Activated naive CD8-positive, alpha-beta T cell treated with anti-CD3 and anti-CD28 coated beads, Interleukin-2, amount 10 ng/mL, durations not matched to agents 7 days and 5 days (primary cell): ENCODE data around the gene ABCB10. TPM values are rescaled to one million over a fixed set of nuclear protein-coding genes. Genes with fewer than 3 reads are reported as not detected.

ENCODE experiments used
- ATAC-seq: fragments of 150-1000 bp; cut with Tn5 transposase; one replicate; pipeline ENCODE4 v1.10.0; 2021; ENCODE audit warnings: low read depth, moderate library complexity
- POLR2A ChIA-PET: fragments of 350-600 bp; sonication (Branson Sonifier 250); formaldehyde crosslinking; loops from one replicate; lab custom pipeline; 2021; ENCODE audit warnings: antibody characterized with exemption; lab: Charles Lee
- DNase-seq: peaks from one replicate; pipeline ENCODE4 v3.0.0; 2021
- H3K27ac Mint-ChIP-seq: one replicate; pipeline ENCODE4 v1.8.0; 2022; ENCODE audit warnings: mild to moderate bottlenecking, mixed read lengths
- H3K27me3 Mint-ChIP-seq: one replicate; pipeline ENCODE4 v1.8.0; 2022; ENCODE audit warnings: mild to moderate bottlenecking, moderate library complexity, mixed read lengths
- H3K36me3 Mint-ChIP-seq: one replicate; pipeline ENCODE4 v1.8.0; 2021; ENCODE audit warnings: mild to moderate bottlenecking, mixed read lengths
- H3K4me1 Mint-ChIP-seq: one replicate; pipeline ENCODE4 v1.8.0; 2021; ENCODE audit warnings: mixed read lengths
- H3K4me3 Mint-ChIP-seq: one replicate; pipeline ENCODE4 v1.8.0; 2022; ENCODE audit warnings: mild to moderate bottlenecking, moderate library complexity, mixed read lengths
- H3K9me3 Mint-ChIP-seq: one replicate; pipeline ENCODE4 v1.8.0; 2021; ENCODE audit warnings: mixed read lengths
- total RNA-seq, 2 experiments: library from RNA; stranded (reverse); gene quantifications; one replicate each; pipeline ENCODE4 v1.2.3, GENCODE V29; 2021

The ABCB10 gene
- total RNA-seq, 2 experiments from 2014 or later, result 26.5 to 29.8 TPM

- DNase-seq, result no peak
These were observed 84.0 kb downstream of the ABCB10 start for GRCh38 chr1:229474509-229474908.

GRCh38 chr1:229471175-229471574, 87.3 kb downstream of the ABCB10 start:
- H3K27ac Mint-ChIP-seq, result no peak overlapping the region
- peaks cover 20% of the 10 kb centered on the region for H3K36me3 Mint-ChIP-seq
- no peaks in the 10 kb centered on the region for H3K27me3 Mint-ChIP-seq
- DNase-seq (no peak), ATAC-seq (no peak)
- H3K9me3 Mint-ChIP-seq, result no peaks in the 10 kb centered on the region
- no peak overlapping the region for H3K4me3 Mint-ChIP-seq
- no peaks in the 10 kb centered on the region for H3K4me1 Mint-ChIP-seq
- POLR2A ChIA-PET, result no interaction called here

More at GRCh38 chr1:229474509-229474908, 84.0 kb downstream of the ABCB10 start:
- Mint-ChIP-seq H3K4me1 (peaks cover 2% of the 10 kb centered on the region), H3K9me3 (no peaks in the 10 kb centered on the region), H3K27me3 (no peaks in the 10 kb centered on the region), H3K4me3 (no peak overlapping the region), H3K36me3 (peaks cover 21% of the 10 kb centered on the region), H3K27ac (no peak overlapping the region)
- POLR2A ChIA-PET, result no interaction called here
- no peak for ATAC-seq

- Mint-ChIP-seq H3K27ac (no peak overlapping the region), H3K9me3 (no peaks in the 10 kb centered on the region), H3K4me1 (no peaks in the 10 kb centered on the region), H3K4me3 (no peak overlapping the region), H3K36me3 (peaks cover 20% of the 10 kb centered on the region), H3K27me3 (no peaks in the 10 kb centered on the region)
- POLR2A ChIA-PET, result no interaction called here
- no peak for ATAC-seq
- no peak for DNase-seq
These were observed 88.0 kb downstream of the ABCB10 start for GRCh38 chr1:229470406-229471043.

- H3K27ac Mint-ChIP-seq, result no peak overlapping the region
- no peak for ATAC-seq
These were observed 91.6 kb downstream of the ABCB10 start for GRCh38 chr1:229466887-229467286.

More at GRCh38 chr1:229466887-229467286, 91.6 kb downstream of the ABCB10 start:
- POLR2A ChIA-PET, result no interaction called here
- no peak for DNase-seq
- Mint-ChIP-seq H3K4me3 (no peak overlapping the region), H3K36me3 (peaks cover 32% of the 10 kb centered on the region), H3K27me3 (no peaks in the 10 kb centered on the region), H3K4me1 (no peaks in the 10 kb centered on the region), H3K9me3 (no peaks in the 10 kb centered on the region)

Other genes with a start within 250 kb of the ABCB10 start
- 10 to 100 TPM; 10.5 to 10.8 TPM for gene CCSAP, start 215.7 kb downstream of the ABCB10 start, total RNA-seq
- not detected for gene ACTA1, start 124.6 kb downstream of the ABCB10 start, total RNA-seq
- 10 to 100 TPM; 42.9 to 47.8 TPM for gene NUP133, start 50.4 kb downstream of the ABCB10 start, total RNA-seq
- gene TAF5L, start 67.4 kb upstream of the ABCB10 start, total RNA-seq, result 10 to 100 TPM; 23.4 to 24.6 TPM
- 10 to 100 TPM; 10.6 to 10.9 TPM for gene URB2, start 67.5 kb upstream of the ABCB10 start, total RNA-seq